WERI-Rb-1 (cell line): Measurements from ENCODE around the gene SLC9A3.

Experiments used
- DNase-seq: peaks from one replicate; pipeline ENCODE4 v3.0.0-alpha.2; 2020
- H3K27ac ChIP-seq: fragments of 250-450 bp; sonication (Bioruptor Pico); 2 replicates; pipeline ENCODE4 v1.5.1; 2020; ENCODE audit warnings: mild to moderate bottlenecking, moderate library complexity
- H3K27me3 ChIP-seq: fragments of 250-450 bp; sonication (Bioruptor Pico); 2 replicates; pipeline ENCODE4 v1.5.1; 2021; ENCODE audit warnings: mild to moderate bottlenecking, low read depth, moderate library complexity; ENCODE audit not compliant: insufficient read depth, severe bottlenecking
- H3K36me3 ChIP-seq: fragments of 250-450 bp; sonication (Bioruptor Pico); 2 replicates; pipeline ENCODE4 v1.5.1; 2020; ENCODE audit warnings: mild to moderate bottlenecking, moderate library complexity
- H3K4me3 ChIP-seq: 2 replicates; pipeline ENCODE4 v1.5.1; 2011; ENCODE audit warnings: low read depth, mild to moderate bottlenecking, control low read depth, low read length
- H3K9me3 ChIP-seq: fragments of 250-450 bp; sonication (Bioruptor Pico); 2 replicates; pipeline ENCODE4 v1.5.1; 2021; ENCODE audit warnings: mild to moderate bottlenecking, moderate library complexity; ENCODE audit not compliant: severe bottlenecking
- CTCF ChIP-seq: IDR thresholded peaks from 2 replicates; pipeline ENCODE4 v1.5.1; 2011; ENCODE audit warnings: low read depth, mild to moderate bottlenecking, control low read depth, inconsistent platforms, low read length

The SLC9A3 gene

GRCh38 chr5:423626-424261 lies 100.5 kb downstream of the SLC9A3 start:
- no peaks in the 10 kb centered on the region for H3K36me3 ChIP-seq
- no peaks in the 10 kb centered on the region for H3K27me3 ChIP-seq
- H3K4me3 ChIP-seq, result no peak overlapping the region
- no peaks in the 10 kb centered on the region for H3K9me3 ChIP-seq
- no peak for TF ChIP-seq CTCF
- DNase-seq, result no peak
- H3K27ac ChIP-seq, result no peak overlapping the region

- TF ChIP-seq CTCF, result no peak
- no peaks in the 10 kb centered on the region for H3K9me3 ChIP-seq
- H3K4me3 ChIP-seq, result no peak overlapping the region
- H3K36me3 ChIP-seq, result no peaks in the 10 kb centered on the region
- no peaks in the 10 kb centered on the region for H3K27me3 ChIP-seq
- H3K27ac ChIP-seq, result no peak overlapping the region
- no peak for DNase-seq
Observed at GRCh38 chr5:423233-423565, 101.0 kb downstream of the SLC9A3 start.

- Histone ChIP-seq H3K4me3 (no peak overlapping the region), H3K9me3 (no peaks in the 10 kb centered on the region), H3K27me3 (no peaks in the 10 kb centered on the region), H3K36me3 (no peaks in the 10 kb centered on the region), H3K27ac (no peak overlapping the region)
- no peak for TF ChIP-seq CTCF
- no peak for DNase-seq
Observed at GRCh38 chr5:422323-423232, 101.7 kb downstream of the SLC9A3 start.

GRCh38 chr5:421901-422300 lies 102.3 kb downstream of the SLC9A3 start:
- Histone ChIP-seq H3K36me3 (no peaks in the 10 kb centered on the region), H3K27me3 (no peaks in the 10 kb centered on the region), H3K9me3 (no peaks in the 10 kb centered on the region), H3K4me3 (no peak overlapping the region), H3K27ac (no peak overlapping the region)
- no peak for TF ChIP-seq CTCF
- DNase-seq, result no peak

- no peak for DNase-seq
- Histone ChIP-seq H3K9me3 (no peaks in the 10 kb centered on the region), H3K27me3 (no peaks in the 10 kb centered on the region), H3K4me3 (no peak overlapping the region), H3K36me3 (no peaks in the 10 kb centered on the region), H3K27ac (no peak overlapping the region)
- no peak for TF ChIP-seq CTCF
Observed at GRCh38 chr5:421287-421880, 102.9 kb downstream of the SLC9A3 start.
